Activated CD4-positive, alpha-beta T cell treated with anti-CD3 and anti-CD28 coated beads for 36 hours (primary cell): Measurements from ENCODE around the gene PLXND1. TPM values are rescaled to one million over a fixed set of nuclear protein-coding genes. Genes with fewer than 3 reads are reported as not detected.

Experiments
- ATAC-seq: fragments of 200-7000 bp; cut with Tn5 transposase; one replicate; pipeline ENCODE4 v1.10.0; 2021; ENCODE audit warnings: mild to moderate bottlenecking, moderate library complexity
- CTCF ChIA-PET: fragments of 350-600 bp; sonication (Branson Sonifier 250); formaldehyde crosslinking; loops from one replicate; lab custom pipeline; 2021; ENCODE audit warnings: antibody characterized with exemption; lab: Charles Lee
- POLR2A ChIA-PET: fragments of 350-600 bp; sonication (Branson Sonifier 250); formaldehyde crosslinking; loops from one replicate; lab custom pipeline; 2021; ENCODE audit warnings: antibody characterized with exemption, inconsistent platforms; lab: Charles Lee
- DNase-seq: peaks from one replicate; pipeline ENCODE4 v3.0.0-alpha.2; 2020
- H3K27ac Mint-ChIP-seq: one replicate; pipeline ENCODE4 v1.8.0; 2021; ENCODE audit warnings: mixed read lengths
- H3K27me3 Mint-ChIP-seq: one replicate; pipeline ENCODE4 v1.8.0; 2021; ENCODE audit warnings: mixed read lengths
- H3K36me3 Mint-ChIP-seq: one replicate; pipeline ENCODE4 v1.8.0; 2021; ENCODE audit warnings: low read depth, mixed read lengths
- H3K4me1 Mint-ChIP-seq: one replicate; pipeline ENCODE4 v1.8.0; 2021; ENCODE audit warnings: mixed read lengths
- H3K4me3 Mint-ChIP-seq: one replicate; pipeline ENCODE4 v1.8.0; 2021; ENCODE audit warnings: mild to moderate bottlenecking, moderate library complexity, mixed read lengths
- H3K9me3 Mint-ChIP-seq: one replicate; pipeline ENCODE4 v1.8.0; 2021; ENCODE audit warnings: low read depth, mixed read lengths
- intact Hi-C, 2 experiments: fragments of 100-400 bp; cut with DNase I in 1 of 2; cut with micrococcal nuclease in 1 of 2; formaldehyde crosslinking; loops; one replicate each; pipeline versions ENCODE4 v1.14.2 to v1.15.1; 2022 to 2024; cut with DNase I, micrococcal nuclease
- total RNA-seq, 2 experiments: library from RNA; stranded (reverse); gene quantifications; one replicate each; pipeline ENCODE4 v1.2.3, GENCODE V29; 2021

The PLXND1 gene
- total RNA-seq, 2 experiments from 2014 or later, result 3.1 to 4.6 TPM

DNA sequence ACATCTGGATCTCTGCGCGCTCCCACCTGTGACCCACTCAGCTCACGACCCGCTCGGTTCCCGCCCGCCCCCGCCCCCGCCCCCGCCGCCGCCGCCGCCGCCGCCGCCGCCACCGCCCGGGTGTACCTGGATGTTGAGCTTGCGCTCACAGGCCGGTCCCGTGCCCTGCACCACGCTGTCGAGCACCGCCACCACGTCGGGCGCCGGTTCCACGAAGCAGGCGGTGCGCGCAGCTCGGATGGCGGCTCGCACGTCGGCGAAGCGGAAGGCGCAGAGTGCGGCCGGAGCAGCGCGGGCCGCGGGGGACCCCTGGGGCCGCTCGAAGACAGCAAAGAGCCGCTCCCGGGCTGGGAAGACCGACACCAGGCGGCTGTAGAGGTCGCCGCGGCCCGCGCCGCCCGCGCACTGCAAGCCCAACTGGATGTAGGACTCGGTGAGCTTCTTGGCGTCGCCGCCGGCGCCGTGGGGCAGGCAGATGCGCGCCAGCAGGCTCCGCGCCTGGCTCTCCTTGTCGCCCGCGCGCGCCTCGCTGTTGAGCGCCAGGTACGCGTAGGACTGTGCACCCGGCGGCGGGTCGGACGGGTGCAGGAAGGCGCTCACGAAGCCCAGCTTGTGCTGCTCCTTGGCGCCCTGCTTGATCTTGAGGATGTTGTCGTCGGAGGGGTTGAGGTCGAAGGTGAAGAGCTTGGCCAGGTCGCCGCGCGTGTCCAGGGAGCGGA lies 1.1 kb downstream of the PLXND1 start:
- POLR2A ChIA-PET, result interaction anchor here (0.7 to 1.1 kb wide), 2 partner anchors 13 to 380 kb away, joined by 3 read pairs; no protein-coding TSS in a partner anchor
- H3K27ac Mint-ChIP-seq, result peak overlapping the region; percentile 89
- intact Hi-C loops, result loop anchor here (5.0 to 10.0 kb wide), 2 partner anchors 111 to 113 kb away; no protein-coding TSS in a partner anchor
- DNase-seq (peak; percentile 68), ATAC-seq (peak; percentile 68)
- no peaks in the 10 kb centered on the region for H3K36me3 Mint-ChIP-seq
- peaks cover 10% of the 10 kb centered on the region for H3K4me1 Mint-ChIP-seq
- peak overlapping the region; percentile 78 for H3K4me3 Mint-ChIP-seq
- CTCF ChIA-PET, result interaction anchor here (0.5 to 1.6 kb wide), 6 partner anchors 9 to 1553 kb away, joined by 3 to 9 read pairs (median 4); partner anchors contain the start of gene SEC61A1
- peaks cover 18% of the 10 kb centered on the region for H3K27me3 Mint-ChIP-seq
- H3K9me3 Mint-ChIP-seq, result no peaks in the 10 kb centered on the region

DNA sequence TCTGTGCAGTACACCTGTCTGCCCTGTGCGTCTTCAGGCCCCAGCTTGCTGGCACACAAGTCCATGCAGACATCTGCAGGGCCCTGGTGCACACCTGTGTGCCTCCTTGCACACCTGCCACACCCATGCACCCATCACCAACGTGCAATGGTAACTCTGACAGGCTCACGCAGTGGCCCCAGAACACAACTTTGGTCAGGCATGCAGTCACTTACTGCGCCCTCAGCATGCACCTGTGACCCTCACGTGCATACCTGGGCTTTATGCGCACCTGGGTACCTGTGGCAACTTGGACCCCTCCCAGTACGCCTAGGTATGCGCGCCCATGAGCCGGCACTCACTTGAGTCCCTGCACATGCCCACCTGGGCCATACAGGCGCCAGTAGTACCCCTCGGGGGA lies 1.7 kb downstream of the PLXND1 start:
- Mint-ChIP-seq H3K4me1 (peaks cover 10% of the 10 kb centered on the region), H3K27me3 (peaks cover 18% of the 10 kb centered on the region), H3K9me3 (no peaks in the 10 kb centered on the region), H3K4me3 (peak overlapping the region; percentile 78), H3K36me3 (no peaks in the 10 kb centered on the region), H3K27ac (no peak overlapping the region)
- ChIA-PET CTCF (interaction anchor here (0.6 to 1.6 kb wide), 5 partner anchors 8 to 218 kb away, joined by 3 to 9 read pairs (median 5); no protein-coding TSS in a partner anchor), POLR2A (interaction anchor here (0.7 to 1.1 kb wide), 2 partner anchors 12 to 379 kb away, joined by 3 read pairs; no protein-coding TSS in a partner anchor)
- DNase-seq, result no peak
- intact Hi-C loops, result loop anchor here (5.0 to 10.0 kb wide), 2 partner anchors 110 to 112 kb away; no protein-coding TSS in a partner anchor
- no peak for ATAC-seq

DNA sequence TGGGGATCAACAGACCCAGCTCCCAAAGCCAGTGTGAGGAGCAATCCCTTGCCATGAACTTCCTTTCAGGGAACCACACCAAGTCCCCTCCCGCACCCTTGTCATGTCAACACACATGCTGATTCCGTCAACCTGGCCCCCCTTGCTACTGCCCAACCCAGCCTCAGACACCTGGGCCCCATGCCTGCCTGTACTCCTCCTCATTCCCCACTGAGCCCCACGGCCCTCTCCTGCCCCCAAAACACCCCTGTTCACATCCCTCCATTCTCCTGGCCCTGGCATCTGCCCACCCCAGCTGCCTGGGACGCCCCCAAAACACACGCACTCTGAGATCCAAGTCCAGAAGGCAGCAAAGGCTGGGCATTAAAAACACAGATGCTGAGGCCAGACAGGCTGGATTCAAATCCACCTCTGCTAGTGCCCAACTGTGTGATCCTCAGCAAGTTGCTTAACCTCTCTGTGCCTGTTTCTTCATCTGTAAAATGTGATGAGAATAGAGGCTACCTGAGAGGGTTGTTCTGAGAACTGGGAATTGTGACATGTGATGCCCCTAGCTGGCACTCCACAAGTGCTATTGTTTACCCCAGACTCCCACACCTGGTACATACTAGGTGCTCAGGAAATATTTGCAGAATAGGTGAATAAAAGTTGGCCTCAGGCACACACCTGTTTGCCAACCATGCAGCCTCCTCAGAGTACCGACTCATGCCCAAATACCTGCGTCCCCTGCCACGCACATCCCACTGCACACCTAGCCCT lies 2.3 kb downstream of the PLXND1 start:
- H3K9me3 Mint-ChIP-seq, result no peaks in the 10 kb centered on the region
- peaks cover 10% of the 10 kb centered on the region for H3K4me1 Mint-ChIP-seq
- no peak overlapping the region for H3K27ac Mint-ChIP-seq
- no peak for ATAC-seq
- DNase-seq, result no peak
- H3K4me3 Mint-ChIP-seq, result no peak overlapping the region
- H3K36me3 Mint-ChIP-seq, result no peaks in the 10 kb centered on the region
- POLR2A ChIA-PET, result interaction anchor here (0.7 kb wide), 1 partner anchor 955 kb away, joined by 3 read pairs; no protein-coding TSS in a partner anchor
- H3K27me3 Mint-ChIP-seq, result peaks cover 18% of the 10 kb centered on the region
- intact Hi-C loops, result loop anchor here in 1 of 2 experiments (10.0 kb wide), 1 partner anchor 109 kb away; no protein-coding TSS in a partner anchor
- CTCF ChIA-PET, result interaction anchor here (0.9 to 1.2 kb wide), 2 partner anchors 8 to 10 kb away, joined by 4 to 6 read pairs; no protein-coding TSS in a partner anchor

DNA sequence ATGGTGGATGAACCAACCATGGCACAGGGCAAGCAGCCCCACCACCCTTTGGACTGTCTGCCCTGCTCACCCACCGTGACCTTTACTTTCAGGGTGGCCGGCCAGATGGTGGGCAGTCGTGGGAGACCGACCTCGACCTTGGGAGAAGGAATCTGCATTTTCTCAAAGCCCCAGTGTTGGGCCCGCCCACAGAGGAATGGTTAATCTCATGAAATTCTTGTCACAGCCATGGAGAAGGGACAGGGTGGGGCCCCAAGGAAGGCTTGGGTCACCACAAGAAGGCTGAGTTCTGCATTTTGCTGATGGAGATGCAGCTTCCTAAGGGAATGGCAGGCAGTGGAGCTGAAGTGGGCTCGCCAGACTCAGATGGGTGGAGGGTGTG lies 2.9 kb downstream of the PLXND1 start:
- POLR2A ChIA-PET, result interaction anchor here (0.7 kb wide), 1 partner anchor 955 kb away, joined by 3 read pairs; no protein-coding TSS in a partner anchor
- no peak for ATAC-seq

DNA sequence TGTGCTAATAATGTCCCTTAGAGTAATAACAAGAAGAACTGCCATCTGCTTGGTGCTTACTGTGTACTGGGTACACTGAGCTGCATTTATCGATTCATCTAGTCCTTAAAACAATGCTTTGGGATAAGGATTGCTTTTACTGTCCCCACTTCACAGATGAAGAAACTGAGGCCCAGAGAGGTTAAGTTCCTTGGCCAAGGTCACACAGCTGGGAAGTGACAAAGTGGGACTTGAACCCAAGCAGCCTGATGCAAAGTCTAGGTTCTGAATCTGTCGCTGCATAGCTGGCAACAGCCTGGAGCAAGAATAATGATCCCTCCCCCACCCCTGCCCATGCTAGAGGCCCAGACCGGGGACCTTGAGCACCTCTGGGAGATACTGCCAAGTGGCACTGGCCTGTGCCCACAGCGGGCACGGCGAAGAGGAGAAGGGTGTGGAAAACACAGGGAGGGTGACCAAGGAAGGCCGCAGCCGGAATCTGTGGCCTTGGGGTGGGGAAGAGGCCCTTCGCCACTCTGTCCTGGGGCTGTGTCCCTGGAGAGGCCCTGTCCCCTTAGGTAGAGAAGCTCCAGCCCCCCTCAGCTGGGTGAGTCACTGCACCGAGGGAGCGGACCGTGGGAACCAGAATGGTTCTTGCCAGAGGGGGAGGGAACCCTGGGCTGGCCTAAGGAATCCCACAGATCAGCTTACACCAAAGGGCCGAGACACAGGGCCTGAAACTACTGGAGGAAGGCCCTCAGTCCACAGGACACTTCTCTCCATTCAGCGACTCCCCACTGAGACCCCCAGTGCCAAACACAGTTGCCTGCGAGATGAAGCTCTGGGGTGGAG lies 3.5 kb downstream of the PLXND1 start:
- Mint-ChIP-seq H3K36me3 (no peaks in the 10 kb centered on the region), H3K27ac (no peak overlapping the region), H3K27me3 (peaks cover 18% of the 10 kb centered on the region), H3K4me1 (peaks cover 10% of the 10 kb centered on the region), H3K4me3 (no peak overlapping the region), H3K9me3 (no peaks in the 10 kb centered on the region)
- DNase-seq, result no peak
- POLR2A ChIA-PET, result no interaction called here
- ATAC-seq, result no peak
- CTCF ChIA-PET, result interaction anchor here (0.9 kb wide), 1 partner anchor 8 kb away, joined by 6 read pairs; no protein-coding TSS in a partner anchor
- intact Hi-C loops, result loop anchor here in 1 of 2 experiments (10.0 kb wide), 1 partner anchor 108 kb away; no protein-coding TSS in a partner anchor

More for the DNA sequence above, 2.9 kb downstream of the PLXND1 start:
- peaks cover 18% of the 10 kb centered on the region for H3K27me3 Mint-ChIP-seq
- intact Hi-C loops, result loop anchor here in 1 of 2 experiments (10.0 kb wide), 1 partner anchor 109 kb away; no protein-coding TSS in a partner anchor
- no peaks in the 10 kb centered on the region for H3K36me3 Mint-ChIP-seq
- no peak overlapping the region for H3K27ac Mint-ChIP-seq
- CTCF ChIA-PET, result interaction anchor here (0.9 kb wide), 1 partner anchor 9 kb away, joined by 6 read pairs; no protein-coding TSS in a partner anchor
- H3K9me3 Mint-ChIP-seq, result no peaks in the 10 kb centered on the region
- peaks cover 10% of the 10 kb centered on the region for H3K4me1 Mint-ChIP-seq
- DNase-seq, result no peak
- H3K4me3 Mint-ChIP-seq, result no peak overlapping the region

DNA sequence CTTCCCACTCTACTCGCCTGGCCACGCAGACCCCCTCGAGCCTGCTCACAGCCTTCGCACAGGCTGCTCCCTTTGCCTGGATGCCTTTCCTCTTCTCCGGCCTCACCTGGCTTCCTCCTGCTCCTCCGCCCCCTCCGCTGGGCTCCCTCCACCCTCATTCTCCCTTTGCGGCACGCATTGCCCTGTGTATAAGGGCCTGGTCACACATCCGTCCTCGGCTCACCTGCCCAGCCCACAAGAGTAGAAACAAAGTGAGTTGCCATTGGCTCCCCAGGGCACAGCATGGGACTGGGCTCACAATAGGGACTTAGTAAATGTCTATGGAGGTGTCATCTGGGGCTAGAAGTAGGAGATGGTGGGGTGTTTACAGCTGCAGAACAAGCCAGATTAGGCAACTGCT lies 4.2 kb downstream of the PLXND1 start:
- intact Hi-C loops, result loop anchor here in 1 of 2 experiments (10.0 kb wide), 1 partner anchor 108 kb away; no protein-coding TSS in a partner anchor
- Mint-ChIP-seq H3K27me3 (peaks cover 17% of the 10 kb centered on the region), H3K9me3 (no peaks in the 10 kb centered on the region), H3K36me3 (no peaks in the 10 kb centered on the region), H3K4me1 (peaks cover 10% of the 10 kb centered on the region), H3K4me3 (no peak overlapping the region), H3K27ac (no peak overlapping the region)
- POLR2A ChIA-PET, result no interaction called here
- ATAC-seq (no peak), DNase-seq (no peak)
- CTCF ChIA-PET, result no interaction called here

DNA sequence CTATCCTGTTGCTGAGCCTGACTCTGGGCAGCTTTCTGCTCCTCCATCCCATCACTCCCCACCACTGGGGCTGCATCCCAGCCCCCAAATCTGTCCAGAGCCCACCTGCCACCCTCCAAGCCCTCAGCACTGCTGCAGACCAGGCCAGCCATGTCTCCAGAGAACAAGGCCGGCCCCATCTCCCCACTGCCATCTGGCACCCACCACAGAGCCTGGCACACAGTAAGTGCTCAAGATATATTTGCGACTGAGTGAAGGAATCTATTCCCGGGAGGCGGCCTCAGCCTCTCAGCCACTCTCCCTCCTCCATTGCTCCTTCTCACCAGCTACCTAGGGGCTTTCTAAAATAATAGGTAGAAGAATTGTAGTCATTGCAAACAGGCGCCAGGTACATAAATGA lies 4.8 kb downstream of the PLXND1 start:
- DNase-seq (no peak), ATAC-seq (no peak)
- CTCF ChIA-PET, result no interaction called here
- Mint-ChIP-seq H3K36me3 (no peaks in the 10 kb centered on the region), H3K9me3 (no peaks in the 10 kb centered on the region), H3K4me3 (no peak overlapping the region), H3K27ac (no peak overlapping the region), H3K27me3 (peaks cover 13% of the 10 kb centered on the region), H3K4me1 (peaks cover 7% of the 10 kb centered on the region)
- intact Hi-C loops, result loop anchor here in 1 of 2 experiments (10.0 kb wide), 1 partner anchor 107 kb away; no protein-coding TSS in a partner anchor
- POLR2A ChIA-PET, result no interaction called here

DNA sequence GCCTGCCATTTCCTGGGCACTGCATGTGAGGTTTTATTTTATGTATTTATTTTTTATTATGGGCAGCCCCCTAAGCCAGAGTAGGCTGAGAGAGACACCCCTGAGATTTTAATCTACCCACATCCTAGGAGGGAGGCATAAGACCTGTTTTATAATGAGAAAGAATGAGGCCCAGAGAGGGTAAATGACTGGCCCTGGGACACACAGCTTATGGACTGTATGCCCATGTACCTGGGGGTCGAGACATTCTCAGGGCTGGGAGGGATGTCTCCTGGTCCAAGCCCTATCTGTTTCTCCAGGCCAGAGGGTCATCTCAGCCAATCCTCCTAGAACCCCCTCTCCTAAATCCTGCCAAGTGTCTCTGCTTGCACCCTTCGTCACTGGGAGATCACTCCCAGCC lies 6.1 kb downstream of the PLXND1 start:
- no peak overlapping the region for H3K27ac Mint-ChIP-seq
- POLR2A ChIA-PET, result no interaction called here
- ATAC-seq, result no peak
- no peak for DNase-seq
- H3K4me3 Mint-ChIP-seq, result no peak overlapping the region
- intact Hi-C loops, result loop anchor here in 1 of 2 experiments (10.0 kb wide), 1 partner anchor 106 kb away; no protein-coding TSS in a partner anchor
- peaks cover 9% of the 10 kb centered on the region for H3K27me3 Mint-ChIP-seq
- no peaks in the 10 kb centered on the region for H3K36me3 Mint-ChIP-seq
- CTCF ChIA-PET, result no interaction called here
- peaks cover 4% of the 10 kb centered on the region for H3K4me1 Mint-ChIP-seq
- no peaks in the 10 kb centered on the region for H3K9me3 Mint-ChIP-seq

DNA sequence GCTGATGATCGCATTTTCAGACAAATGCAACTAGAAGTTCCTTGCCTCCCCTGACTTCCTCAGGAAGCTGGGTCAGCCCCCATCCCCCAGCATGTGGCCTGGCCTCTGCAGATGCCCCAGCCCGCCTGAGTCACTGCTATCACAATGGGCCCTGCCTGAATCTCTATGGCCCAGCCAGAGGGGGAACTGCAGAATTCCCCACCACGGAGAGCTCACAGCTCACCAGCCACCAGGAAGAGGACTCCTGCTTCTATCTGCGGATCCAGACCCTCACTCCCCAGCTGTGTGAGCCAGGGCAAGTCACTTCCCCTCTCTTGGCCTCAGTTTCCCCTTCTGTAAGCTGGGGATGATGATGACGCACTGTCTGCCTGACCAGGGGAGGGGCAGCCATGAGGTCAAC lies 6.9 kb downstream of the PLXND1 start:
- no peak overlapping the region for H3K27ac Mint-ChIP-seq
- ATAC-seq (no peak), DNase-seq (no peak)
- no peaks in the 10 kb centered on the region for H3K9me3 Mint-ChIP-seq
- POLR2A ChIA-PET, result interaction anchor here (0.6 kb wide), 1 partner anchor 27 kb away, joined by 3 read pairs; no protein-coding TSS in a partner anchor
- CTCF ChIA-PET, result interaction anchor here (0.7 kb wide), 1 partner anchor 228 kb away, joined by 3 read pairs; no protein-coding TSS in a partner anchor
- H3K4me3 Mint-ChIP-seq, result no peak overlapping the region
- peaks cover 6% of the 10 kb centered on the region for H3K27me3 Mint-ChIP-seq
- intact Hi-C loops, result loop anchor here in 1 of 2 experiments (10.0 kb wide), 1 partner anchor 105 kb away; no protein-coding TSS in a partner anchor
- no peaks in the 10 kb centered on the region for H3K36me3 Mint-ChIP-seq
- peaks cover 2% of the 10 kb centered on the region for H3K4me1 Mint-ChIP-seq

DNA sequence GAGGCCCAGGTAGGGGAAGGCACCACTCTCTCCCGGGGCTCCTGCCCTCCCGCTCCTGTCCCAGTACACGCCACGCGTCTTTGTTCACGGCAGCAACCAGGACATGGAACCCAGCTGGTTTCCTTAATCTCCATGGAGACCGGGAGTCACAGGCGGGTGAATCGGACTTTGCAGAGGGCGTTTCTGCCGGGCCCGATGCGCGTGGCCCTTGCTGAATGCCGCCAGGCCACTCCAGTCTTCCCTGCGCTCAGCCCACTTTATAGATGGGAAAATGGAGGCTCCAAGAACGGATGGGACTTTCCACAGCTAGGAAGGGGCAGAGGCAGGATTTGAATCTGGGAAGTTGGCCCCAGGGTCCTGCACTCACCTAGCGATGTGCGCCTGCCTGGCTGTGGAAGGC lies 7.4 kb downstream of the PLXND1 start:
- H3K27me3 Mint-ChIP-seq, result peaks cover 2% of the 10 kb centered on the region
- CTCF ChIA-PET, result no interaction called here
- no peaks in the 10 kb centered on the region for H3K9me3 Mint-ChIP-seq
- ATAC-seq (no peak), DNase-seq (no peak)
- POLR2A ChIA-PET, result interaction anchor here (0.6 kb wide), 1 partner anchor 27 kb away, joined by 3 read pairs; no protein-coding TSS in a partner anchor
- H3K4me1 Mint-ChIP-seq, result peaks cover 5% of the 10 kb centered on the region
- no peaks in the 10 kb centered on the region for H3K36me3 Mint-ChIP-seq
- H3K27ac Mint-ChIP-seq, result no peak overlapping the region
- H3K4me3 Mint-ChIP-seq, result no peak overlapping the region
- intact Hi-C loops, result no loop called here
